Measurements from ENCODE around the gene CYTH4. TPM values are rescaled to one million over a fixed set of nuclear protein-coding genes. Genes with fewer than 3 reads are reported as not detected.

Gene CYTH4
- total and polyA plus RNA-seq, 2 of the 8 experiments (the other 6 are each of a cell fraction or from before 2014, with no cell fraction given): 0.09 TPM; not detected in 1

GRCh38 chr22:37245740-37246139 is 36.6 kb upstream of the CYTH4 start:
- H4K8ac ChIP-seq (ENCODE audit: extremely low read depth, insufficient read depth, low read length): no peak overlapping the region
- H3K27ac ChIP-seq (ENCODE audit: low read depth, low read length): no peak overlapping the region
- no peaks in the 10 kb centered on the region for H3K27me3 ChIP-seq (replicated peaks in 1 of 4; ENCODE audit: control insufficient read depth in 3 of 4, extremely low read depth in 1 of 4, insufficient read depth in 3 of 4, low read length in 3 of 4)
- no peak overlapping the region for H3K18ac ChIP-seq (ENCODE audit: extremely low read depth, low read length)
- TF ChIP-seq SIRT6 (IDR thresholded peaks at IDR 0.05; ENCODE audit: low read length) (no peak), EGR1 (IDR thresholded peaks at IDR 0.05; ENCODE audit: borderline replicate concordance, low read depth, low read length) (no peak), KDM5A (IDR thresholded peaks at IDR 0.05; ENCODE audit: low read length) (no peak), PHF8 (conservative IDR thresholded peaks at IDR 0.05; ENCODE audit: low read depth, low read length) (no peak), ZNF274 (IDR thresholded peaks at IDR 0.05; ENCODE audit: borderline replicate concordance, extremely low read depth, low read length) (no peak), JUN (IDR thresholded peaks at IDR 0.05; ENCODE audit: low read depth, low read length) (no peak), EZH2 (IDR thresholded peaks at IDR 0.05; ENCODE audit: low read depth, low read length, severe bottlenecking) (no peak)
- no peak overlapping the region for H3K56ac ChIP-seq (replicated peaks; ENCODE audit: insufficient read length, low read depth, low read length)
- H3K4ac ChIP-seq (replicated peaks; ENCODE audit: insufficient read length, low read depth, low read length): no peak overlapping the region
- H3K36me3 ChIP-seq (ENCODE audit: control insufficient read depth in 2 of 4, insufficient read depth in 4 of 4, low read length in 3 of 4): no peaks in the 10 kb centered on the region
- H2BK5ac ChIP-seq (ENCODE audit: low read depth, low read length): no peak overlapping the region
- whole genome bisulfite sequencing, 2 experiments (ENCODE audit: extremely low coverage in 1 of 2, insufficient coverage in 1 of 2, insufficient read length in 1 of 2, insufficient replicate concordance in 2 of 2, low coverage in 1 of 2, low lambda C conversion rate in 2 of 2, missing lambda C conversion rate in 1 of 2): 83% methylated on average over 6 of the region's 6 CpGs; no CpG with 5 or more reads in 1 of the 2 experiments
- no peak overlapping the region for H2BK20ac ChIP-seq (ENCODE audit: low read length)
- no peak for DNase-seq (ENCODE audit: low read depth in 1 of 2, low spot score in 2 of 2)
- CTCF ChIA-PET (ENCODE audit: partially characterized antibody): interaction anchor here (0.7 to 9.1 kb wide), 6 partner anchors 15 to 268 kb away, joined by 3 to 97 read pairs (median 4); no protein-coding TSS in a partner anchor
- no peak overlapping the region for H2BK120ac ChIP-seq (replicated peaks; ENCODE audit: low read depth, low read length)
- no peak overlapping the region for H2BK12ac ChIP-seq (ENCODE audit: low read depth, low read length)
- FAIRE-seq: no peak
- no peaks in the 10 kb centered on the region for H4K20me1 ChIP-seq (replicated peaks in 1 of 2; ENCODE audit: control insufficient read depth in 1 of 2, insufficient read depth in 2 of 2, low read length in 2 of 2)
- no peak overlapping the region for H3K14ac ChIP-seq (ENCODE audit: insufficient read length)
- H3K9me3 ChIP-seq (ENCODE audit: insufficient read depth in 2 of 2, low read depth in 1 of 2, low read length in 1 of 2): no peaks in the 10 kb centered on the region
- no peak overlapping the region for H3K4me2 ChIP-seq (ENCODE audit: insufficient read depth in 1 of 2, low read depth in 2 of 2, low read length in 2 of 2)
- H2AK5ac ChIP-seq (ENCODE audit: low read depth, low read length): no peak overlapping the region
- no peaks in the 10 kb centered on the region for H3K79me2 ChIP-seq (ENCODE audit: control insufficient read depth in 1 of 2, insufficient read depth in 2 of 2, low read length in 2 of 2)
- no peak overlapping the region for H3K23ac ChIP-seq (ENCODE audit: insufficient read length)
- H3K9ac ChIP-seq (replicated peaks in 1 of 4; ENCODE audit: extremely low read depth in 1 of 4, low read depth in 3 of 4, low read length in 3 of 4): no peak overlapping the region
- H4K91ac ChIP-seq (replicated peaks; ENCODE audit: insufficient read length, low read length): no peak overlapping the region
- no peaks in the 10 kb centered on the region for H3K79me1 ChIP-seq (ENCODE audit: low read depth, low read length)
- no peak overlapping the region for H2BK15ac ChIP-seq (ENCODE audit: low read length)
- H3K4me1 ChIP-seq (replicated peaks in 1 of 4; ENCODE audit: control insufficient read depth in 3 of 4, insufficient read depth in 4 of 4, low read length in 3 of 4): peaks cover 0 to 13% (median 6%) of the 10 kb centered on the region in 4 experiments; a peak in 6 of 7 replicates
- POLR2A ChIA-PET (ENCODE audit: partially characterized antibody): interaction anchor here (1.3 kb wide), 1 partner anchor 20 kb away, joined by 4 read pairs; no protein-coding TSS in a partner anchor
- H3K23me2 ChIP-seq (ENCODE audit: low read depth, low read length): peaks cover 4% of the 10 kb centered on the region; the same call in 1 of the 2 replicates
- H4K5ac ChIP-seq (ENCODE audit: insufficient read length, low read depth, low read length): no peak overlapping the region
- no peak overlapping the region for H2AFZ ChIP-seq (ENCODE audit: low read length)
- no peak overlapping the region for H3K4me3 ChIP-seq (ENCODE audit: extremely low read depth in 1 of 4, insufficient read depth in 2 of 4, low read depth in 3 of 4, low read length in 4 of 4)

All from H1 (cell line).